T-helper 1 cell treated with Interleukin-12 subunit alpha and Interleukin-12 subunit beta and Interleukin-4 antibody, amounts not matched to agents 30 ng/mL and 1 ng/mL, for 36 hours (primary cell): ENCODE data around the gene ZNF775. TPM values are rescaled to one million over a fixed set of nuclear protein-coding genes. Genes with fewer than 3 reads are reported as not detected.

Experiments used
- intact Hi-C: fragments of 100-400 bp; cut with micrococcal nuclease; formaldehyde crosslinking; loops from one replicate; pipeline ENCODE4 v1.15.1; 2024
- total RNA-seq: library from RNA; stranded (reverse); gene quantifications from 2 replicates; pipeline ENCODE4 v1.2.3, GENCODE V29; 2022

ZNF775 gene
- total RNA-seq, 1 donor from 2014 or later: 6.2 TPM

DNA sequence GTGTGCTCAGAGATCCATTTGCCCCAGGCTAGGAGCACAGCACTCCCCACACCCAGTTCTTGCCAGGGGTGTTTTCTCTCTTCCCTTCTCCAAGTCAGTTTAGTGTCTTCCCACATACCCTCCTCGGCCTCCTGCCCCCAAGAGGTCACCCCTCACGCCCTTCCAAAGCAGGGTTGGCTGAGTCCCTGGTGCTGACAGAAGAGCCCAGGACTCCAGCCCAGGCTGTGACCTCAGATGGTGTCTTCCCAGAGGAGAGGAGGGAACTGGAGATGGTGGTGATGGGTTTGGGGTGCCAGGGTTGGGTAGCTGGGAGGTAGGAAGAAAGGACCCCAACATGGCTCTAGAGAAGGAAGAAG, 19.8 kb downstream of the ZNF775 start:
- intact Hi-C loops: no loop called here

DNA sequence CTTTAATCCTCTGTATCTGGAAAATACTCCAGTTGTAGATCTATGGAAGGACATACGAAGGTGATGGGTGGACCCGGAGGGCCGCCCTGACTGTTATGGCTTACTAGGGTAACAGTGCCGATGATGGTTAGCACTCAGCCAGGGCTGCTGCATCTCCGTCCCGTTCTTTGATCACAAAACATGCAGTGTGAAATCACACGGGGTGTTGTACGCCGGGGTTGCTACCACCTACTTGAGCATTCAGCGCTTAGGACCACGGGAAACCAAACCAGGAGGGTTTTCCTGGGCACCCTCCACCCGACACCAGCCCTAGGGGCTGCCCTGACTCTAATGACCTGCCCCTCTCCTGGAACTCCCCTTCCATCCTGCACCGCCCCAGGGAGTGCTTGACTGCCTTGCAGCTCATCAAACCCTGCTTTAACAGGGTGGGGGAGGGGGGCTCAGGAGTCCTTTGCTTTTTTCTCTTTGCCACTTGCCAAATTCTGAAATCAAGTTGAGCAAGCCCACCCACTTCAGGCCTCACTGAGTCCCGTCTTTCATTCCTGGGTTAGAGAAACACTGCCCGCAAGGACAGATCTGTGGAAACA, 20.4 kb downstream of the ZNF775 start:
- intact Hi-C loops: loop anchor here (10.0 kb wide), 1 partner anchor 1375 kb away; the partner anchor contains the start of gene PDIA4

DNA sequence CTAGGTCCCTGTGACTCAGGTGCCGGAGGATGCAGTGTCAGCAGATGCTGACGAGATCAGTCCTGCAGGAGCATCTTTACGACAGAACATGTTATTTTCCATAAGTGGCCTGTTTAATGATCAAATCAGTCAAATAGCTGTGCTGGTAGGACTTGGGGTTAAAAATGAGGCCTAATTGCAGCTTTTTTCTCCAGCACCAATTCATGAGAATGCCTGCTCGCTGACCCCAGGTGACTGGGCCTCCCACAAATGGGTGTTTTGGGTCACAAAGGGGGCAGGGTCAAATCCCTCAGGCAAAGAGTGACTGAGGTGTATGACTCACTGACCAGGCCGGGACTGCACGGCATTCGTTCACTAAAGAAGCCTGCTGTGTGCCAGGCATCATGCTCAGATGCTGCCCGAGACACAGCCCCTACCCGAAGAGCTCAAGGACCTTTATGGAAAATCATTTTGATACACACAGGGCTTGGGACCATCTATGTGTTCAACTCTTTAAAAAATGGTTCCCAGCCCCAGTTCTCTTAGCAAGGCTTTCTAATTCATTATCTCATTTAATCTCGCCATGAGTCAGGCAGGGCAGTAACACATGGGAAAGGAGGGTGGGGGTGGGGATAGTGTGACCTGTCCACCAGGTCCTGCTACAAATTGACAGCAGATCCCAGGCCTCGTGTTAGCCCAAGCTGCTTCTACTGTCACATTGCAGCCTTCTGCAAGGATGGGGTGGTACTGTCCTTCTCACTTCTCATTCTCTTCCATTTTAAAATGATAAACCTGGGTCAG, 21.1 kb downstream of the ZNF775 start:
- intact Hi-C loops: loop anchor here (10.0 kb wide), 1 partner anchor 1375 kb away; the partner anchor contains the start of gene PDIA4

DNA sequence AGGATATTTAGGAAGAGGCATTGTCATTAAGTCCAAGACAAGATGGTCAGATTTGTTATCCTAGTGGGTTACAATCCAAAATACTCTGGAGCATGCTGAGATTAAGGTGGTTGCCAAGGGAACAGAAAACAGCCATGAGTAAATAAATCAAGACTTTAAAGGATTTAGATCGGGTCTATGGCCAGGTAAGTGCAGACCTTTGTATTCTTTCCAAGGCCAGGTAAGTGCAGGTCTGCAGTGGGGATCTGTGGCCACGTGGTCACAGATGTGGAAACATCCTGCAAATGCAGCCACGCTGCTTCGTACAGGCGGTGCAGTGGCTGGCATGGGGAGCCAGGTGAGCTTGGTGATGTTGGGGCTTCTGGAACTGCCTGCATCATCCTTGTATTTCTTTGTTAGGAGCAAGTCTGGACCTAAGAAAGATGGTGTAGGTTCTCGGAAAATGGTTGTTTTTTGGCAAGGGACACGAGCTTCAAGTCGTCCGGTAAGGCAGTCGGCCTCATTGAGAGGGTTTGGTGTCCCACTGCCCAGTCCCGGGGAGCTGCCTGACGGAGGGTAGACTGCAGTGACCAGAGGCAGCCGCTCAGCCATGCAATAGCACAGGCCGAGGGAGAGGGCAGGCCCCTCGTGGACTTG, 21.8 kb downstream of the ZNF775 start:
- intact Hi-C loops: loop anchor here (10.0 kb wide), 1 partner anchor 1376 kb away; the partner anchor contains the start of gene PDIA4

DNA sequence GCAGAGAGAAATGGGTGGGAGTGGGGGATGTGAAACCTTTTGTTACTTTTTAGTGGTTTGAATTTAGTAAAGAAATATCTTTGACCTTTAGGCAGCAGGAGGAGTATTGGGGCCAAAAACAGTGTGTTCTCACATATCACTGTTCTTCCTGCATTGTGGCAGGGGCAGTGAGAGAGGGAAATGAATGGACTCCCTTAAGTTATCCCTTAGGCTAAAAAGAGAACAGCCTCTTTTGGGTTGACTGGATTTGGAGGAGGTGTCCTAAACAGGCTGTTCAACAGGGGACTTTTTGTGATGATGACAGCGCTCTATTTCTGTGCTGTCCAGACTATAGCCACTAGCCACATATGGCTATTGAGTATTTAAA, 22.3 kb downstream of the ZNF775 start:
- intact Hi-C loops: loop anchor here (10.0 kb wide), 1 partner anchor 1377 kb away; the partner anchor contains the start of gene PDIA4

DNA sequence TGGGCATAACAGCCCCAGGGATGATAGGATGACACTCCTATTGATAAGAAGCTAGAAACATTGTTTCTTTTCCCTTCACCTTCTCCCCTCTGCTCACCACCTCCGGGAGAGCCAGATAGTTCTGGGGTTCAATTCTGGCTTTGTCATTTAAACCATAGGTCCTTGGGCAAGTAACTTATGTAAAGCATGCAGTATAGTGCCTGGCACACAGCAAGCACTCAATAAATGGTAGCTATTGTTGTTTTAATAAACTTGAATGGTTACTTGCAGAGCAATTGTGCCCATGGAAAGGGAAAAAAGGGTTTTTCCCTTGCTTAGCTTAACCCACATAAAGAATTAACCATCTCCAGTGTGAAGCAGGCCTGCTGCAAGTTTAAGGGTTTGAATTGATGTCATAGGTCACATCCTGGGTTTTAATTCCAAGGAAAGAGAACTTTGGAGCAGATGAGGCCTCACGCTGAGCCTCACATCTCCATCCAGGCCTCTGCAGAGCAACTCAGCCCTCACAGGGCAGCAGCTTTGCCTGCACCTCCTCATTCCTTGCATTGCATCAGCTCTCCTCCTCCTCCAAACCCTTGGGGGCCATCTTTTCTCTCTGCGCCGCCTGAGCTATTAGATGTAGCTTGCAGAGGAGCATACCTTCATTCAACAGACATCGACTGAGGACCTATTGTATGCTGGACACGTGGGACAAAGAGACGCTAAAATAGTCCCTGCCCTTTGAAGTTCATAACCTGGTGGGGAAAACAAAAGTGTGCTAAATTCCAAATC, 22.9 kb downstream of the ZNF775 start:
- intact Hi-C loops: loop anchor here (10.0 kb wide), 1 partner anchor 1377 kb away; the partner anchor contains the start of gene PDIA4

DNA sequence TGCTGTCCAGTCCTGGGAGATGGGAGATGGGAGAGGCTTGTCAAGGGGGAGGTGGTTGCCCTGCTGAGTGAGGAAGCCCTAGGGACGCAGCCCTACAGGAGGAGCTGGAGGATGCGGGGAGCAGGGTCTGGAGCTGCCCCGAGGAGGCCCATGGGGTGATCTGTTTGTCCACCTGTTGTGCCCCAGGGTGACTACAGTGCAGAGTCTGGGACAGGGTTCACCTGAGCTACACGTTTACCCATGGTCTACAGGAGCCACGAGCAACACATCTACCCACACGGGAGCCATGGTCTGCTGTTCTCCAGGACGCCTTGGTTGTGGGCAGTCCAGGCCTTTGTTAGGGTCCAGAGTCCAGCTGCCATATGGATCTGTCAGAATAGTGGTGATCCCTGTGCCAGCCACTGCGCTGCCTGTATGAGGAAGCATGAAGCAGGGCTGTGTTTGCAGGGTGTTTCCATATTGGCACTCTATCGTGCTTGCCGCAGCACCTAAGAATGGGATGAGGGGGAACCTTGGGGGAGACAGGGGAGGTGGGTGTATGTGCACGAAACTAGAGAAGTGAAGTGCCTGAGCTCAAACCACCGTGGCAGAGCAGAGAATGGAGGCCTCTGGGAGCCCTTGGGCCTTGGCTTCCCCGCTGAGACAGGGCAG, 23.7 kb downstream of the ZNF775 start:
- intact Hi-C loops: loop anchor here (10.0 kb wide), 1 partner anchor 1378 kb away; the partner anchor contains the start of gene PDIA4

DNA sequence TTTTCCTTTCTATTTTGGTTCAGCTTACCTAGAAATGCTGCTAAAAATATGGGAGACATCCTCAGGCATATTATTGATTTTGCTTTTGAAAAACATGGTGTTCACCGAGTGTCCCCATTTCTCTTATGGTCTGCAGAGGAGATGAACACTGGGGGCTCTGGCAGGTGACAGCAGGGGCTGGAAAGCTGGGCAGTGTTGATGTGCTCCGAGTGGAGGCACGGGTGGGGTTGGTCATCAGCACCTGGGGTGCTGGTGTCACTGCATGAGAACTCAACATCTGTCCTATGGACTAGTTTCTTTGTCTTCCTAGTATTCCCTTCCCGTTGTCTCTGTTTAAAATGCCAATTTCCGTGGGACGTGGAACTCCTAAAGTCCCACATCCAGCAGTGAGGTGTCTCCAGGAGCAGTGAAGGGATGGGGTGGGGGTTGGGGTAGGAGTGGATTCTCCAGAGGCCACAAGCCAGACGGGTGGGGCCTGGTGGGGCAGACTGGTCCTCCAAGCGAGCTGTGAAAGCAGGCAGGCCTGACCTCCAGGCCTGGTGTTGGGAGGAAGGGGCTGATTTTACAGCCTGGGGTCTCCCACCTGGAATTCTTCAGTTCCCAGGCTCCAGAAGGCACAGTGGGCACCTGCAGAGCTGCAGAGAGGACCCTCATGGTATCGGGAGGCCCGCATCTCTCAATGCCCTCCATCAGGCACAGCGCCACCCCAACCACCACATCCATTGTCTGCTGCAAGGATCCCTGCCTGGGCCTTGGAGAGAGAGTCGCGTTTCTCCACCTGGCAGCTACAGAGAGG, 24.4 kb downstream of the ZNF775 start:
- intact Hi-C loops: loop anchor here (2.0 to 10.0 kb wide), 2 partner anchors 35 to 1379 kb away; partner anchors contain the start of genes PDIA4 and REPIN1

DNA sequence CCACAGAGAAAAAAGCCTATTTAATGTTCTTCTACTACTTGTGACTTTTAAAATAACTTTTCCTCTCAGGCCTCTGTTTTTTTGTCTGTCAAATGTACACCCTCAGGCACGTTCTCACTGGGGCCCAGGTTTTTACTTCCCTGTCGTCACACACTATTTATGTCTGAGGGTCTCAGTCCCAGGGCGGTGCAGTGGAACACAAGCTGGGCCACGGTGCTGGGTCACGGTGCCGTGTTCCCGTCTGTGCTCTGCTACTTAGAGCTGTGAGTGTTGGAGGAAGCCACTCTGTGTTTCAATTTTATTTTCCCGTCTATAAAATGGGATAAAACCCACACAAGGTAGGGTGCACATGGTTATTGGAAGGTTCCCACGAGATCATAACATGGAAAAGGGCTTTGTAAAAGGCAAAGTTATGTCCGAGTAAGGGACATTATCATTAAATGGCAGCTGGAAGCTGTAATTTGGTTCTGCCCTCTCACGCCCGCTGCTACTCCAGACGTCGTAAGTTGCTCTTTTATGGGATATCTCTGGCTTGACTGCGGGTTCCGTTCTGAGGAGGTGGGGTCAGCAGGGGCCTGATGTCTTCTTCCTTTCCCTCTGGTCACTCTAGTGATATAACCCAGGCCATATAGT, 25.2 kb downstream of the ZNF775 start:
- intact Hi-C loops: loop anchor here (2.0 to 10.0 kb wide), 2 partner anchors 35 to 1379 kb away; partner anchors contain the start of genes PDIA4 and REPIN1

DNA sequence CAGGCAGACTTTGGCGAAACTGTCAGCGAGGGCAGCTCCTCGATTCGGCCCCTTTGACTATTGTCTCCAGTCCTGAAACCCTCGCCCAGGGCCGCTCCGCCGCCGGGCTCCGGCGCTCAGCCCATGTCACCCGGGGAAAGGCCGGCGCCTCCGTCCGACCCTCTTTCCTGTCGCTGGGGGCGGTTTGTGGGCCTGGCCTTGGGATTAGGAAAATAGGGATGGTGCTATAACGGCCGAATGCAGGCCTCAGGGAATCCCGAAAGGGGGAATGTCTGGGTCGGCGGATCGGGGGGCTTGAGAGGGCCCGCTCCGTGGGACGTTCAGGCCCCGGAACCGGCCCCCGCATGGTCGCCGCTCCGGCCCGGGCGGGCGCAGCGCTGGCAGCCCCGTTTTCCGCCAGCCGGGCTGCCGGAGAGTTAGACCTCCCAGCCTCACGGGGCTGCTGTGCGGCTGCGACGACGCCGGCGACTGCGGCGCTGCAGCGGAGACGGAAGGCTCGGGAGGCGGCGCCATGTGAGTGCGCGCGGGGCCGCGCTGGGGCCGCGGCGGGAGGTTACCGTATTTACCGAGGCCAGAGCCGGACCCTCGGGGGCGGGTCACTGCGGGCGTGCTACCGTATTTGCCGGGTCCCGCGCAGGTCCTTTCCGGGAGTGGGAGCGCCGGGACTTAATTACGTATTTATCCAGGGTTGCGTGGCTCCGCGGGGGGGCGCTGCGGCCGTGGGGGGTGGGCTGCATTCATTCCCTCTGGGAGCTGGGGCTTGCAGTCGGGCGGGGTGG, 25.9 kb downstream of the ZNF775 start:
- intact Hi-C loops: loop anchor here (1.0 to 10.0 kb wide), 8 partner anchors 16 to 1380 kb away; partner anchors contain the start of genes PDIA4, REPIN1 and ZNF775

DNA sequence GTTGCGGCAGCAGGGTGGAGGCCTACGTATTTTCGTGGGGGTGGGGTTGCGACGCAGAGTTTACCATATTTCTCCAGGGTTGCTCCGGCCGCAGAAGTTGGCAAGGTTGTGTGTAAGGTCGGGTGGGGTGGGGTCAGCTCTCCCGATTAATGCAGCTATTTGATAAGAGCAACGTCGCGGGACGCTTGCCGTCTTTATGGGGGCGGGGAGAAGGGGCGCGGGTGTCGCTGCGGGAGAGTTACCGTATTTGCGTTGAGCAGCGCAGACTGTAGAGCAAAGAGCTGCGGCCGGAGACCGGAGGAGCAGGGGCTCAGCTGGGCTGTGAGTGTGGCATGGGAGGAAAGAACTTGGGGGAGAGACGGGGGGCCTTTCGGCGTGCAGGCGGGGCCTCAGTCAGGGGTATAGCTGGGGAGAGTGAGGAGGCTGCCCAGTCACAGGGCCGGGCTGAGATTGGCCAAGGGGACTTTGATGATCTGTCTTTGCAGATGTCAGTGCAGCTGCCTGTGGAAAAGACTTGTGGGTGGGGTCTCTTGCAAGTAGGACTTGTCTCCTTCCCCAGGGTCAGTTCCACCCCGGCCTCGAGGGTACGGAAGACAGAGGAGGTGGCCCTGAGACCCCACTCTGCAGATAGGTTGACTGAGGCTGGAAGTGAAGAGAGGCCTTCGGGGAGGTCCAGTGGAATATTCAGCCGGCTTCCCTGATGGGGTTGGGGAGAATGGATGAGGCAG, 26.6 kb downstream of the ZNF775 start:
- intact Hi-C loops: loop anchor here (1.0 to 10.0 kb wide), 11 partner anchors 16 to 1381 kb away; partner anchors contain the start of genes GIMAP8, PDIA4, REPIN1 and ZNF775

DNA sequence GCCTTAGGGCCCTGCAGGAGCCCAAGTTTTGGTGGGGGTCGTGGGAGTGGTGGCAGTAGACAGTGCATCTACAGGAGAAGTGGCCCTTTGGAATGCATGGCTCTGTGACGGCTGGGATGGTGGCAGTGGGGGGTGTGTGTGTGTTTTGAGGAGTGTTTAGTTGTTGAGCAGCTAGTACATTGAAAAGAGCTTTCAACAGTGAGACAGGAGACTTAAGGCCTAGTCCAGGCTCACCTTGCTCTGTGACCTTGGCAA, 27.1 kb downstream of the ZNF775 start:
- intact Hi-C loops: loop anchor here (2.0 to 10.0 kb wide), 4 partner anchors 29 to 1381 kb away; partner anchors contain the start of genes GIMAP8, PDIA4 and ZNF862

DNA sequence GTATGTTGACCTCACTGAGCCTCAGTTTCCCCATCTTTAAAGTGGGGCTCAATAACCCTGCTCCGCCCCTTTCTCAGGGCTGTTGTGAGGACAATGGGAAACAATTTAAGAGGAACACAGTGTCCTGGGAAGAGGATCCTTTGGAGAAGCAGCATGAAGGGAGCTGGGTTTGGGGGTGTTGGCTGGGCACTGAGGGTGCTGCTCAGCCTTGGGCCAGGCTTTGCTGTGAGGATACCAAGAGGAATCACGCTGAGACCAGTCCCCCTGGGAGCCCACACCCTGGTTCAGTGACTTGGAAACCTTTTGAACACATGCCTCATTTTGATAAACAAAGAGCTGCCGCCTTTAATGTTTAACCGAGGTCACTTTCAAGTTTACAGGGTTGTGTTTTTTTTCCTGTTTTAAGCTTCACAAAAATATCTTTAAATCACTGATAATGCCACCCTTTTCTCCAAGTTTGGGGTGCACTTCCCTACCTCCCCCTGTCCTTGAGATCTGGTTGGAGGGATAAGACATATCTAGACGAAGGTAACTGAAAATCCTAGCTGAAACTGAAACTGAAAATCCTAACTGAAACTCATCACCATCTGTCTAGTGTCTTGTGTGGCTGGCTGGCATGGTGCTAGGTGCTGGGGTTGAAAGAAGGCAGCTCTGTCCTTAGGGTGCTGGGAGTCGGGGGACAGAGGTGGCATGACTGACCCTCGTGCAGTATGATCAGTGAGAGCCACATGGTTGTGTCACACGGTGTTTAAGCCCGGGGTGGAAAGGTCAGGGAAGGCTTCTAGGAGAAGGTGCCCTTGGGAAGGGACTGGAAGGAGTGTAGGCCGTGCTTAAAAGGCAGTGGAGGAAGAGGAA, 27.7 kb downstream of the ZNF775 start:
- intact Hi-C loops: loop anchor here (2.0 to 10.0 kb wide), 4 partner anchors 28 to 1382 kb away; partner anchors contain the start of genes GIMAP8, PDIA4 and ZNF862

DNA sequence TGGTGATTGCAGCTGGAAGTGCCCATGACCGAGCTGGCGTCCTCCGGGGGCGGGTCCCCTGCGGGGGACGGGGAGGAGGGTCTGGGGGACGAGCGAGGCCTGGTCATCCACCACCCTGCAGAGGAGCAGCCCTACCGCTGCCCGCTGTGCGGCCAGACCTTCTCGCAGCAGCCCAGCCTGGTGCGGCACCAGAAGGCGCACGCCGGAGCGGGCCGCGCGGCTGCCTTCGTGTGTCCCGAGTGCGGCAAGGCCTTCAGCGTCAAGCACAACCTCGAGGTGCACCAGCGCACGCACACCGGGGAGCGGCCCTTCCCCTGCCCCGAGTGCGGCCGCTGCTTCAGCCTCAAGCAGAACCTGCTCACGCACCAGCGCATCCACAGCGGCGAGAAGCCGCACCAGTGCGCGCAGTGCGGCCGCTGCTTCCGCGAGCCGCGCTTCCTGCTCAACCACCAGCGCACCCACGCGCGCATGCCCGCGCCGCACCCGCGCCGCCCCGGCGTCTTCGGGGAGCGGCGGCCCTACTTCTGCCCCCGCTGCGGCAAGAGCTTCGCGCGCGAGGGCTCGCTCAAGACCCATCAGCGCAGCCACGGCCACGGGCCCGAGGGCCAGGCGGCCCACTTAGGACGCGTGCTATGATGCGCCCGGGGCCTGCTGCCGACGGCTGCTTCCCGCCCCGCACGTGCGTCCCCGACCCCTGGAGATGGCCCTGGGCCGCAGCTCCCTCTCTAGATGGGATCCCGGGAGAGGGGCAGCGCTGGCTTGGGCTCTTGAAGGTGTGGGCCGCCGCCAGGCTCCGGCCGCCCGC, 28.7 kb downstream of the ZNF775 start:
- intact Hi-C loops: loop anchor here (2.0 to 10.0 kb wide), 4 partner anchors 27 to 1383 kb away; partner anchors contain the start of genes GIMAP8, PDIA4 and ZNF862

DNA sequence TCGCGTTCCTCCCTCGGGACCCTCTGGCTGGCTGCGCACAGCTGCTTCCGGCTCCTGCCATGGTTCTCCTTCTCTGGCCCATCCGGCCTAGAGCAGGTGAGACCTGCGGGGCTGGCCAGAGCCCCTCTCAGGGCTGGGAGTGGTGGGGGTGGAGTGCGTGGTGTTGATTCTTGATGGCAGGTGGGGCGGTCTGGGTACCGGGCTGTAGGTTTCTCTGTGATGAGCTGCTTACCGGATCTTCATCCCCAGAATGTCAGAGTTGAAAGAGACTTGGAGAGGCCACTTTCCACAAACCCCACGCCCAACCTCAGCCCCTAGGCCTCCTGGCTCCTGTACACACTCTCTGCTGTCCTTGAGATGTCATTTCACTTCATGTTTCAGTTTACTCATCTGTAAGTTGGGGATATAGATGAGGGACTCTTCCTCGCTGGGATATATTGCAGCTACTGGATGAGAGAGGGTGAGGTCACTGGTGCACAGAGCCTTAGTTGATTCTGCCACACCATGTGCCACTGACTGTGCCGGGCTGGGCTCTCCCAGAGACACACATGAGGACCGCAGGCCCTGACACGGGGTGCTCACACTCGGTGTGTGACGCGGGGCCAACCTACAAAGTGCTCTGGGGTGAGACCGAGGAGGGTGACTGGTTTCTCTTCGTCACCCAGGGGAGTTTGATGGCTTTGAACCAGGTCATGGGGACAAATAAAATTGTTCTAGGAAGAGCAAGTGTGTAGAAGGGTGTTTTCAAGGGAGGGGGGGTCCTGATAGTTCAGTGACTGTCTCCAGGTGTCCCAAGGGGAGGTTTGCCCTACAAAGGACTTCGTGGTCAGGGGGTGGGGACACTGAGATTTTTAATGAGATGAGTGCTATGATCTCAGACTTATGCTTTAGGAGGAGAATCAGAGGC, 29.5 kb downstream of the ZNF775 start:
- intact Hi-C loops: loop anchor here (10.0 kb wide), 1 partner anchor 1384 kb away; the partner anchor contains the start of gene PDIA4
